Measurements from ENCODE around the gene PSMG4.

PSMG4 gene

DNA sequence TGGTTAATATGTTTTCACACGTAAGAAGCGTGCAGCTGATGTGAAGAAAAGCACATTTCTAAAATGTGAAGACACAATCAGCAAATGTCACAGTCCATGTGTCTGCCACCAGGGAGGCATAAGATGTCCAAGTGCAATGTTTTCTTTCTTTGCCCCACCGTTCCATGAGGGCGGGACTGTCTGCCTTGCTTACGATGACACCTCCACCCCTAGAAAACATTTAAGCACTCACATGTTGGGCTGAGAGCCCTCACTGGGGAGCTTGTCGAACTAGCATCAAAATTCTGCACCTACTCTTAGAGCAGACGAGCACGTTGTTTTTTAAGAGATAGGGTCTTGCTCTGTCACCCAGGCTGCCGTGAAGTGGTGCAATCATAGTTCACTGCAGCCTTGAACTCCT is 57.6 kb downstream of the PSMG4 start:
- Histone ChIP-seq H3K4me1 (ENCODE audit: insufficient read depth, poor library complexity, severe bottlenecking) (peaks cover under 1% of the 10 kb centered on the region), H3K27ac (ENCODE audit: poor library complexity, severe bottlenecking) (no peak overlapping the region), H3K4me3 (ENCODE audit: severe bottlenecking) (no peak overlapping the region), H3K9me3 (ENCODE audit: severe bottlenecking) (no peaks in the 10 kb centered on the region), H3K27me3 (ENCODE audit: insufficient read depth, poor library complexity, severe bottlenecking) (no peaks in the 10 kb centered on the region), H3K36me3 (ENCODE audit: low read depth) (no peaks in the 10 kb centered on the region)
- no peak for TF ChIP-seq CTCF (IDR thresholded peaks at IDR 0.05; ENCODE audit: poor library complexity, severe bottlenecking)
- ATAC-seq (ENCODE audit: low read depth) (no peak), DNase-seq (ENCODE audit: low spot score) (no peak)

- no peak overlapping the region for H3K27ac ChIP-seq (ENCODE audit: poor library complexity, severe bottlenecking)
- H3K9me3 ChIP-seq (ENCODE audit: severe bottlenecking), result no peaks in the 10 kb centered on the region
- ATAC-seq (ENCODE audit: low read depth), result no peak
- H3K36me3 ChIP-seq (ENCODE audit: low read depth), result no peaks in the 10 kb centered on the region
- TF ChIP-seq CTCF (IDR thresholded peaks at IDR 0.05; ENCODE audit: poor library complexity, severe bottlenecking), result no peak
- no peaks in the 10 kb centered on the region for H3K4me1 ChIP-seq (ENCODE audit: insufficient read depth, poor library complexity, severe bottlenecking)
- DNase-seq (ENCODE audit: low spot score), result no peak
- no peaks in the 10 kb centered on the region for H3K27me3 ChIP-seq (ENCODE audit: insufficient read depth, poor library complexity, severe bottlenecking)
- H3K4me3 ChIP-seq (ENCODE audit: severe bottlenecking), result no peak overlapping the region
These were observed 58.1 kb downstream of the PSMG4 start for GRCh38 chr6:3316818-3317217.

Data from RWPE2 (cell line).